SK-N-MC (cell line): ENCODE data around the gene RCVRN.

Experiments used
- EZH2 ChIP-seq: fragments of 200-600 bp; sonication (generic); IDR thresholded peaks from one replicate; pipeline ENCODE4 v1.6.1; 2017; ENCODE audit warnings: antibody characterized with exemption
- POLR2AphosphoS5 ChIP-seq: IDR thresholded peaks from 2 replicates; pipeline ENCODE4 v1.6.1; 2012; ENCODE audit warnings: mild to moderate bottlenecking, low read depth, low read length, borderline replicate concordance

- no peak for TF ChIP-seq EZH2
- TF ChIP-seq POLR2AphosphoS5, result no peak
These were observed at the start of gene RCVRN for GRCh38 chr17:9905078-9905415.
